Lower lobe of right lung (tissue), 2 donors: ENCODE data around the gene WBP11. TPM values are rescaled to one million over a fixed set of nuclear protein-coding genes. Genes with fewer than 3 reads are reported as not detected.
"Not testable (repeated sequence)": the region's sequence is repeated elsewhere in the genome, so short reads cannot be mapped to it uniquely, and the experiment has no call there.

Source experiments
- ATAC-seq, 2 donors: fragments of 200-7000 bp; cut with Tn5 transposase; one replicate each; pipeline ENCODE4 v1.9.1; 2020 to 2022; ENCODE audit warnings: mild to moderate bottlenecking in 2 of 2, moderate library complexity in 2 of 2
- DNase-seq: peaks from one replicate; pipeline ENCODE4 v3.0.0-alpha.2; 2020
- H3K27ac ChIP-seq: fragments of 200-600 bp; one replicate; pipeline ENCODE4 v1.8.0; 2022
- H3K27me3 ChIP-seq: fragments of 200-600 bp; one replicate; pipeline ENCODE4 v1.8.0; 2022; ENCODE audit warnings: low read depth
- H3K36me3 ChIP-seq: fragments of 200-600 bp; one replicate; pipeline ENCODE4 v1.8.0; 2022; ENCODE audit warnings: mild to moderate bottlenecking
- H3K4me1 ChIP-seq: fragments of 200-600 bp; one replicate; pipeline ENCODE4 v1.8.0; 2022
- H3K4me3 ChIP-seq: fragments of 200-600 bp; one replicate; pipeline ENCODE4 v1.8.0; 2022; ENCODE audit warnings: mild to moderate bottlenecking
- H3K9me3 ChIP-seq: fragments of 200-600 bp; one replicate; pipeline ENCODE4 v1.8.0; 2022
- CTCF ChIP-seq: fragments of 200-600 bp; IDR thresholded peaks from one replicate; pipeline ENCODE4 v1.8.0; 2022; ENCODE audit warnings: antibody characterized with exemption, mild to moderate bottlenecking
- intact Hi-C: fragments of 100-400 bp; cut with DNase I; formaldehyde crosslinking; loops from one replicate; pipeline ENCODE4 v1.11.0; 2022
- total RNA-seq: library from RNA; stranded (reverse); fragmentation: NEBNext Ultra II Directional; extraction: Animal tissue kit (Norgen Biotek cat#: 25700); gene quantifications from one replicate; pipeline ENCODE4 v1.2.1, GENCODE V29; 2021
- donor health status: DM: no; HTN: yes; CAD: no; lungs with severe emphysema.

The WBP11 gene
- total RNA-seq, 1 donor from 2014 or later, result 49.3 TPM

GRCh38 chr12:14768823-14769405 is 34.4 kb downstream of the WBP11 start:
- ATAC-seq (peak in 1 of 2 donors; percentile 19), DNase-seq (no peak)
- intact Hi-C loops, result no loop called here
- Histone ChIP-seq H3K27me3 (no peaks in the 10 kb centered on the region), H3K27ac (peak overlapping the region; percentile 98), H3K9me3 (no peaks in the 10 kb centered on the region), H3K4me1 (peaks cover 22% of the 10 kb centered on the region), H3K4me3 (peak overlapping the region; percentile 83), H3K36me3 (no peaks in the 10 kb centered on the region)
- TF ChIP-seq CTCF, result no peak

GRCh38 chr12:14767617-14768016 is 35.7 kb downstream of the WBP11 start:
- ATAC-seq, result no peak
- Histone ChIP-seq H3K27ac (no peak overlapping the region), H3K4me1 (peaks cover 22% of the 10 kb centered on the region), H3K9me3 (no peaks in the 10 kb centered on the region), H3K27me3 (no peaks in the 10 kb centered on the region), H3K36me3 (no peaks in the 10 kb centered on the region), H3K4me3 (peak overlapping the region; percentile 83)
- no peak for TF ChIP-seq CTCF
- no peak for DNase-seq
- intact Hi-C loops, result no loop called here

- Histone ChIP-seq H3K4me1 (peaks cover 18% of the 10 kb centered on the region), H3K36me3 (no peaks in the 10 kb centered on the region), H3K9me3 (no peaks in the 10 kb centered on the region), H3K27me3 (no peaks in the 10 kb centered on the region), H3K27ac (no peak overlapping the region), H3K4me3 (no peak overlapping the region)
- no peak for TF ChIP-seq CTCF
- intact Hi-C loops, result no loop called here
- ATAC-seq (no peak), DNase-seq (no peak)
These were observed 36.5 kb downstream of the WBP11 start for GRCh38 chr12:14766649-14767215.

- H3K4me1 ChIP-seq, result peaks cover 12% of the 10 kb centered on the region
- H3K27me3 ChIP-seq, DNase-seq, H3K27ac ChIP-seq, intact Hi-C loops, H3K36me3 ChIP-seq, ATAC-seq, H3K9me3 ChIP-seq, H3K4me3 ChIP-seq: not testable (repeated sequence)
These were observed 37.3 kb downstream of the WBP11 start for GRCh38 chr12:14766020-14766419.

DNA sequence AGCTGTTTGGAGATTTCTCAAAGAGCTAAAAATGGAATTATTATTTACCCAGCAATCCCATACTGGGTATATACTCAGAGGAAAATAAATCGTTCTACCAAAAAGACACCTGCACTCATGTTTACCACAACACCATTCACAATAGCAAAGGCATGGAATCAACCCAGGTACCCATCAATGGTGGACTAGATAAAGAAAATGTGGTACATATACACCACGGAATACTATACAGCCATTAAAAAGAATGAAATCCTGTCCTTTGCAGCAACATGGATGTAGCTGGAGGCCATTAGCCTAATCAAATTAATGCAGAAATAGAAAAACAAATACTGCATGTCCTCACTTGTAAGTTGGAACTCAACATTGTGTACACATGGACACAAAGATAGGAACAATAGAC is 37.9 kb downstream of the WBP11 start:
- no peaks in the 10 kb centered on the region for H3K36me3 ChIP-seq
- intact Hi-C loops, result no loop called here
- H3K4me3 ChIP-seq, result no peak overlapping the region
- H3K27ac ChIP-seq, result no peak overlapping the region
- ATAC-seq (no peak), DNase-seq (no peak)
- H3K27me3 ChIP-seq, result no peaks in the 10 kb centered on the region
- H3K9me3 ChIP-seq, result no peaks in the 10 kb centered on the region
- TF ChIP-seq CTCF, result no peak
- H3K4me1 ChIP-seq, result peaks cover 12% of the 10 kb centered on the region

- ATAC-seq, DNase-seq, H3K27ac ChIP-seq, H3K9me3 ChIP-seq, H3K27me3 ChIP-seq, H3K36me3 ChIP-seq, H3K4me3 ChIP-seq, H3K4me1 ChIP-seq, intact Hi-C loops: not testable (repeated sequence)
These were observed 43.5 kb downstream of the WBP11 start for GRCh38 chr12:14759711-14760280.
